HG03378 (cell line): ENCODE measurements around the gene DLGAP5.

ENCODE experiments used
- ATAC-seq: cut with Tn5 transposase; IDR thresholded peaks from one replicate; pipeline ENCODE4 v1.9.1; 2021; ENCODE audit warnings: mild to moderate bottlenecking, moderate library complexity; ENCODE audit not compliant: unreplicated experiment

The DLGAP5 gene

DNA sequence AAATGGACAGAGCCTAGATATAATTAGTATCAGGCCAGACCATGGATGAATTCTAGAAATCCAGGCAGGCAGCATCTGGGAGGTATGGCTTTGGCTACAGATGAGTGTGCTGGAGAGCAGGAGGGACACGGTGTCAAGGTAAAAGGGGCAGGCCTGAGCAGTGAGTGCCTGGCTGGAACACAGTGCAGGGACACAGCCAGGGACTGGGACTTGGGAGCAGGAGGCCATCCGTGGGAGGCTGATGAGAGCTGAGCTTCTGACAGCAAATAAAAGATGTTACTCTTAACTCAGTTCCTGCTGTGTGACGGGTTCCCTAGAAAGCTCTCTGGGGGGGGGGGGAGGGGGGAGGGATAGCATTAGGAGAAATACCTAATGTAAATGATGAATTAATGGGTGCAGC lies 75.9 kb downstream of the DLGAP5 start:
- no peak for ATAC-seq

DNA sequence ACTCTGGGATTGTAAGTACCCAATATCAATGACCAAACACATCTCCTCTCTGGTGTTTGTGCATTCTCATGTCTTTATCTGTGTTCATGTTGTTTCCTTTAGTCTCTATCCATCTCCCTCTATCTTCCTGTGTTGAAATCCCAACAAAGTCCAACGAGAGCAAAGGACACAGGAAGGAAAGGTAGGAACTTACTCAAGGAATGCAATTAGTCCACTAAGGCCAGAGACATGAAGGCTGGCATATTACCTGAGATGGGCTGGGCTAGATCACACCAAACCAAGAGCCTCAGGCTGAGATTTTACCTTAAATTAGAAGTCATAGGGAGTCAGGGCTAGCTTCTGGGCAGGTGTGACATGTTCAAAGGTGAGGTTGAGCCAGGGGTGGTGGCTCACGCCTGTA lies 76.7 kb downstream of the DLGAP5 start:
- no peak for ATAC-seq

DNA sequence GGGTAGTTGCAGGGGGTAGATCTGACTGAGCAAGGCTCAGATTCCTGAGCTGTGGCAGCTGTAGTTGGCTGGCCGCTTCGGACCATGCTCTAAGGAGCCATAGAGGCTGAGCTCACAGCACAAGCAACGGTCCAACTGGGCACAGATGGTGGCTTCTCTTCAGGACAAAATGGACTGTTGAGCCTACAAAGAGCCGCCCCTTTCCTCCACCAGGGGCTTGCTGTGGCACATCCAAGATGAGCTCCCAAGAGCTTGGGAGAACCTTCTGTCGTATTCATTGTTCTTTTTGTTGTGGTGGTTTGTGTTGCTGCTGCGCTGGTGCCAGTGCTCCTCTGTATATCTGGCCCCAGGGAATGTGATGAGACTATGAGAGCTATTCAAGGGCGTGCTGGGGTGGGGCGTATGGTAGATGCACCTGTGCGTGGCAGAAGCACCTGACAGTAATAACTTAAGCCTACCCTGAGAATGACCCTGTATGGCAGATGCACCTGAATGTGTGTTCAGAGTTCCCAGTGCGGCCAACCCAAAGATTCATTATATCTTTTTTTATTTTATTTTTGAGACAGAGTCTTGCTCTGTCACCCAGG lies 80.2 kb downstream of the DLGAP5 start:
- no peak for ATAC-seq

DNA sequence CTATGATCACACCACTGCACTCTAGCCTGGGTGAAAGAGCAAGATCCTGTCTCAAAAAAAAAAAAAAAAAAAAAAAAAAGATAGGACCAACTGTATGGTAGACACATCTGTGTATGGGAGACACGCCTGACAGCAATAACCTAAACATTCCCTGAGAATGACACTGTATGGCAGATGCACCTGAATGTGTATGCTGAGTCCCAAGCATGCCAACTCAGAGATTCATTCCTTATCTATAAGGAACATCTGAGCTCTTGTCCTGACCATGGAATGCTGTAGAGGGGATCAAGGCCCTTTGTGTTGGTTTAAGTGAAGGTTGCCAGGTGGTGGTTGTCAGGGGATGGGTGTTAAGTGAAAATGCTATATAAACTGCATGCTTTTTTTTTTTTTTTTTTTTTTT lies 81.5 kb downstream of the DLGAP5 start:
- no peak for ATAC-seq

DNA sequence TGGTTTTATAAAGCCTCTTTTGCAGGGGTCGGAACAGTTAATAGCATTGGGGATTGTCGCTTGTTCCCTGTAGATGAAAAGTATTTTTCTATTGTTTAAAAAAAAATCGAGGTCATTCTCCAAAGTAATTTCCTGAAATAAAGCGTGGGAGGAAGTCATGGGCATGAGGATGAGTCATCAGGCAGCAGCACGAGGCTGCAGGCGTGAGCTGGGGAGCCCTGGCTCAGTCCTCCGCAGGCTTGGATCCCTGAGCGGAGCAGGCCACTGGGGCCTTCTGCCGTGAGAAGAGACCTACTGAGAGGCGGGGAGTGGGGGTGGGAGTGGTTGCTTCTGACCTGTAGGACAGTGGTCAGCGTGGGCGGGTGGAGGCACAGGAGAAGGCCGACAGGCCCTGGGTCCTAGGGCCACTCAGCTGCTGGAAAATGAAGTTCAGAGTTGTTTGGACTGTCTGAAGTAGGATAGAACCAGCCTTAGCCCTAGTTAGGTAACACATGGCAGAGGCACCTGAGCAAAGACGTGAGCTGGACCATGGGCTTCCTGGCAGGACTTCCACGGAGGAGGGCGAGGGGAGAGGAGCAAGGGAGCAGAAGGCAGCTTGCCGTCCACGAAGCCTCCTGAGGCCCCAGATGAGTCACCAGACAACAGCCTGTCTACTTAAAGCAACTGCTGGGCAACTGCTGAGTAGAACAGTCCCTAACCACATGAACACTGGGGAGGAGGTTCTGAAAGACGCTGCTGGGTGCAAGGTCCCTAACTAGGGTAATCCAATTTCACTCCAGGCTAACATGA lies 83.4 kb downstream of the DLGAP5 start:
- ATAC-seq = peak; percentile 54

DNA sequence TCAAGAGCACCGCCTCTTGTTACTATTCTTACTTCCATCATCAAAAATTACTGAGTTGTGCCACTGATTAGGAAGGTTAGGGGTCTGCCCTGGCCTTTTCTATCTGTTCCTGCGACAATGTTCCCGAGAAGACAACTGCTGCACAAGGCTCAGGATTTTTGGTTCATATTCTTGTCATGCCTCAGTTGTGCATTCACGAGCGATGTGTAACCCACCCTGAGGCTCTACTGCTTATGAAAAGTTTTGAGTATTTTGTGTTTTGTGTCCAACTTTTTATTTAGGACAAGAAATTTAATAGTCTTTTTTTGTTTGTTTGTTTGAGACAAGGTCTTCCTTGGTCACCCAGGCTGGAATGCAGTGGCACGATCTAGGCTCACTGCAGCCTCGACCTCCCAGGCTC lies 85.4 kb downstream of the DLGAP5 start:
- no peak for ATAC-seq

DNA sequence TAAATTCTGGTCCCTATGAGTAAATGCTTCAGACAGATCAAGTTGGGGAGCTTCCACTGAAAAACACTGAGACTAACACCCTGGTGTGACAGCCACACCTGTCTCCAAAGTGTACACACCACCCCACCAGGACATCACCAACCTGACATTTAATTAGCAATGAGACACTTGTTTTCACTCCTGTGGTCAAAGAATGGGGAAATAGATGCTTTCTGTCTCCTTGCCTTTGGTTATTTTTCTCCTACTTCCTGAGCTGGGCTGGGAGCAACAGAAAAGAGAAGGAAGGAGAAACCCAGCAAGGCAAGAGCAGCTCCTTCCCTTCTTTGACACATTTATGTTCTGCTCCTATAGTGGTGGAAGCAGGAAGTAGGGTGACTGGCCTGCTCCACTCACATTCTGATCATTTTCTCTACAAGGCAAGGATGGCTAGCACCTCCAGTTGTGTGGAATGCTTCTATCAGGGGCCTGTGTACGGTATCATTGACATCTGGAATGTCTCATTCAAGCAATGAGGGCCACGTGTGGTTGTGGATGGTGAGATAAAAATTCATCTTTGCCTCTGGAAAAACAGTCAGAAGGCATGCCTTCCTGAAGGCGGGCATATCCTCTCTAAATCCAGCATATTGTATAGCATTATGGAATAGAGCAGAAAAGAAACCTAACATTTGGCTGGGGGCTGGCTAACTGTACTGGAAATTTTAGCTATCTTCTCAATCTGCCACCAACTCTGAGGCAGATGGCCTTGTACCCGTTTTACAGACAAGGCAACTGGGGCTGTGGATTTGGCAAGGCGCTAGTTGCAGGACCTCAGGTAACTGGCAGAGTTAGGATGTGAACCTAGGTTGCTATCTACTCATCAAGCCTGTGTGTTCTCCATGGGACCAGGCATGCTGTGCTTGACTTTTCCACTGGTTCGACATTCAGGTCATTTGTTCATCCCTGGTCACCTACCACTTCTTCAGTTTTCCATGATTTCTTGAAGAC lies 87.1 kb downstream of the DLGAP5 start:
- no peak for ATAC-seq

DNA sequence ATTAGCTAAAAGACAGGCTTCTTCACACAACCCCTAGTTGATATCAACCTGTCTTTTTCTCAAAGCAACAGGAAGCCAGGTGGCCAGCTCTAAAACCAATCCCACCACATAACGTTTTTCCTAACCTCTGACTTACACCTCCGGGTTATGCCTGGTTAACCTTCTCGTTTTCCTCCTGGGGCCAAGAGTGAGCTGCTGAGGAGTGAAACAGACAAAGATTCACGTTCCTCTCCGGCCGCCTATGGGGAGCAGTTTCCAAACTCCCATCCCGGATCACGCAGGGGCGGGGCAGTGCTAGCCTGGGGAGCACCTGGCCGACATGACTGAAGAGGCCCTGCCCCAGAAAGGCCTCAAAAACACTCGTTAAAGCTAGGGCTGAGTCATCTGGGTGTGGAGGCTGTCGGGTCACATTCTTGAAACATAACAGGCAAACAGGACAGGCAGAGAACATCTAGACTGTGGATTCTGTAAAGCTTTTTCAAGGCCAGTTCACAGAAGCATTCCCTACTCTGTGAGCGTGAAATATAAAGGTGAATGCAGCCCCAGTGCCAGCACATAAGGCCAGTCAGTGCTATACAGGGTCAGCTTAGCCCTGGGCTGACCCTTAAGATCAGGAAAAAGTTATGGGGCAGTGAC lies 88.3 kb downstream of the DLGAP5 start:
- peak; percentile 37 for ATAC-seq

DNA sequence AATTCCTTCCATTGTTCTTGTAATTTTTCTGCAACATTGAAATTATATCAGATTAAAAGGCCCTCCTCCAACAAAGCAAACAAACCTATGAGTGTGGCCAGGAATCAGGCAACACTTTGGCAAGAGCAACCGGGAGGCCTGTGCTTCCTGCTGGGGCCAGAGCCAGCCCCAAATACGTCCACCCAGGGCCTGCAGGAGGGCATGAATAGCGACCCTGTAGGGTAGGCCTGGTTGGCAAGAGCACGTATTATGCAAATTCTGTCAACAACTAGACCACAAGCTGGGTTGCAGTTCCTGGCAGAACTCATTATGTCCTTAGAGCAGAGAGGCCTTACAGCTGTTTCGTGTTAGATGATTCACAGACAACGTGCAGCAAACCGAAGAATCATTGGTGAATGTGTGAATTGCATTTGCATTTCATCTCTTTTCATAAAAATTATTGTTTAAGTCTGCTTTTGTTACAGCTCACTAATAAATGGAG lies 89.2 kb downstream of the DLGAP5 start:
- ATAC-seq = peak; percentile 79

DNA sequence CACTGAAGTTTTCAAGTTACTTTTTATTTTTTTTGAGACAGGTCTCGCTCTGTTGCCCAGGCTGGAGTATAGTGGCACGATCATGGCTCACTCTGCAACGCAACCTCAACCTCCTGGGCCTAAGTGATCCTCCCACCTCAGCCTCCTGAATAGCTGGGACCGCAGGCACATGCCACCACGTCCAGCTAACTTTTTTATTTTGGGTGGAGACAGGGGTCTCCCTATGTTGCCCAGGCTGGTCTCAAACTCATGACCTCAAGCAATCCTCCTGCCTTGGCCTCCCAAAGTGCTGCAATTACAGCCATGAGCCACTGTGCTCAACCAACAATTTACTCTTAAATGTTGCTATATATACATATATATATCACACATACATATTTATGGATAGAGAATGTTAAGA lies 89.7 kb downstream of the DLGAP5 start:
- no peak for ATAC-seq

DNA sequence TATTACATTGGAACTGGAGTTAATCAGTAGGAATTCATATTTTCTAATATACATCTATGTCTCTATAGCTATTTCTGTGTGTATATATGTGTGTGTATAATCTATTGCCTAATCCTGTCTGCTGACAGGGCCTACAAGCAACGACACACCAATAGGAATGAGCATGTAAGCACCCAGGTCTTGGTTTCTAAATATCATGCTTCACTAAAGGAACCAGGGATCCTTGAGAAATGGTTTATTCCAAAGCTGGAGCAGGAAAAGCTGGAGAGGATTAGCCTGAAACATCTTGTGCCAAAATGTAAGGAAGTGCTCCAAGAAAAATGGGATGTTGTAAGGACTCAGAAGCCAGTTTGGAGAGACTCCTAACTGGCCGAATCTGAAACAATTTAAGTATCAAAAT lies 91.6 kb downstream of the DLGAP5 start:
- ATAC-seq = no peak

DNA sequence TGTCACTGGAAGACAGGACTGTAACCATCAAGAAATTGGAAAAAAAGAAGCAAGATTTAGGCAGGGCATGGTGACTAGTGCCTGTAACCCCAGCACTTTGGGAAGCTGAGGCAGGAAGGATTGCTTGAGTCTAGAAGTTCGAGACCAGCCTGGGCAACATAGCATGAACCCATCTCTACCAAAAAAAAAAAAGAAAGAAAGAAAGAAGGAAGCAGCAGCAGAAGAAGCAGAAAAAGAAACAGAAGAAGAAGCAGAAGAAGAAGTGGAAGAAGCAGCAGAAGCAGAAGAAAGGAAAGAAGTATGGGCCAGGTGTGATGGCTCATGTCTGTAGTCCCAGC lies 92.9 kb downstream of the DLGAP5 start:
- ATAC-seq = no peak
